ENCODE results near the gene HID1.

The HID1 gene

GRCh38 chr17:74964988-74965622 lies 7.5 kb downstream of the HID1 start:
- no peak for DNase-seq

GRCh38 chr17:74964246-74964761 lies 8.3 kb downstream of the HID1 start:
- DNase-seq = no peak

- no peak for DNase-seq
Measured at GRCh38 chr17:74963656-74964055, 8.9 kb downstream of the HID1 start.

- DNase-seq = no peak
Measured at GRCh38 chr17:74962622-74963394, 9.8 kb downstream of the HID1 start.

GRCh38 chr17:74961657-74962350 lies 10.8 kb downstream of the HID1 start:
- peak; percentile 80 for DNase-seq

GRCh38 chr17:74960570-74961342 lies 11.8 kb downstream of the HID1 start:
- no peak for DNase-seq

GRCh38 chr17:74959826-74960515 lies 12.6 kb downstream of the HID1 start:
- no peak for DNase-seq

GRCh38 chr17:74957935-74958740 lies 14.4 kb downstream of the HID1 start:
- peak; percentile 57 for DNase-seq

- DNase-seq = no peak
Measured at GRCh38 chr17:74956093-74956492, 16.5 kb downstream of the HID1 start.

- no peak for DNase-seq
Measured at GRCh38 chr17:74954665-74955421, 17.7 kb downstream of the HID1 start.

- no peak for DNase-seq
Measured at GRCh38 chr17:74954115-74954514, 18.4 kb downstream of the HID1 start.

GRCh38 chr17:74953134-74953687 lies 19.3 kb downstream of the HID1 start:
- no peak for DNase-seq

- no peak for DNase-seq
Measured at GRCh38 chr17:74952431-74953133, 20.0 kb downstream of the HID1 start.

GRCh38 chr17:74951680-74952421 lies 20.7 kb downstream of the HID1 start:
- DNase-seq = no peak

- DNase-seq = no peak
Measured at GRCh38 chr17:74951065-74951464, 21.5 kb downstream of the HID1 start.

- peak; percentile 71 for DNase-seq
Measured at GRCh38 chr17:74950207-74950606, 22.4 kb downstream of the HID1 start.

- peak; percentile 80 for DNase-seq
Measured at GRCh38 chr17:74949455-74950115, 23.0 kb downstream of the HID1 start.

- no peak for DNase-seq
Measured at GRCh38 chr17:74947041-74947754, 25.4 kb downstream of the HID1 start.

All from NCI-H510A treated with DMSO at 0.1 percent for 48 hours (cell line).